K562 (cell line): ENCODE results near the gene PAF1. TPM values are rescaled to one million over a fixed set of nuclear protein-coding genes. Genes with fewer than 3 reads are reported as not detected.
A peak's percentile ranks its signal among the peaks of the same experiment; 100 is the strongest.

Source experiments
- CBFB ChIP-seq: sonication (generic); formaldehyde crosslinking; IDR thresholded peaks from 2 replicates; pipeline ENCODE4 v1.4.0; 2020; ENCODE audit warnings: mild to moderate bottlenecking, missing genetic modification reagents
- CCNT2 ChIP-seq: IDR thresholded peaks from 2 replicates; pipeline ENCODE4 v1.6.1; 2011; ENCODE audit warnings: borderline replicate concordance, low read depth, mild to moderate bottlenecking, moderate library complexity, mixed read lengths, low read length; ENCODE audit not compliant: insufficient read length; ENCODE audit errors: extremely low read depth
- CHD1 ChIP-seq: fragments of 200-600 bp; sonication (generic); IDR thresholded peaks from one replicate; pipeline ENCODE4 v1.6.1; 2012; ENCODE audit warnings: mild to moderate bottlenecking, moderate library complexity, low read length, inconsistent platforms
- ELF4 ChIP-seq: fragments of 450-650 bp; formaldehyde crosslinking; IDR thresholded peaks from 2 replicates; pipeline ENCODE4 v1.4.0; 2022; ENCODE audit warnings: missing genetic modification characterization
- ETV6 ChIP-seq, 3 experiments: fragments of 150-350 bp in 1 of 3; sonication (generic) in 1 of 3; formaldehyde crosslinking in 1 of 3; IDR thresholded peaks; 2 replicates each; pipeline versions ENCODE4 v1.6.1 to v1.8.0; 2014 to 2022; ENCODE audit warnings: borderline replicate concordance in 2 of 3, low read depth in 2 of 3, antibody characterized with exemption in 1 of 3, low read length in 1 of 3, mild to moderate bottlenecking in 1 of 3, missing genetic modification reagents in 1 of 3
- HES1 ChIP-seq: fragments of 450-650 bp; IDR thresholded peaks from 2 replicates; pipeline ENCODE4 v1.6.1; 2016; ENCODE audit warnings: low read depth, mild to moderate bottlenecking, moderate library complexity
- ID3 ChIP-seq, 2 experiments: fragments of 250-450 bp in 1 of 2; fragments of 450-650 bp in 1 of 2; sonication (Bioruptor Pico) in 1 of 2; IDR thresholded peaks; 2 replicates each; pipeline versions ENCODE4 v1.6.1 to v1.8.0; 2016 to 2021; ENCODE audit warnings: mild to moderate bottlenecking in 2 of 2, moderate library complexity in 2 of 2, missing compliant biosample characterization in 1 of 2, missing genetic modification characterization in 1 of 2
- NFE2L1 ChIP-seq: fragments of 450-650 bp; IDR thresholded peaks from 2 replicates; pipeline ENCODE4 v1.6.1; 2016; ENCODE audit warnings: missing genetic modification characterization, low read depth, mild to moderate bottlenecking, missing compliant biosample characterization, moderate library complexity, borderline replicate concordance
- RBM25 ChIP-seq: fragments of 200-400 bp; formaldehyde crosslinking; IDR thresholded peaks from 2 replicates; pipeline ENCODE4 v1.6.1; 2018; ENCODE audit warnings: low read length, low read depth, moderate library complexity; ENCODE audit not compliant: severe bottlenecking
- SIN3A ChIP-seq, 2 experiments: fragments of 150-350 bp in 1 of 2; IDR thresholded peaks; 2 replicates each; pipeline ENCODE4 v1.6.1; 2011 to 2016; ENCODE audit warnings: borderline replicate concordance in 2 of 2, low read depth in 2 of 2, low read length in 2 of 2, mild to moderate bottlenecking in 2 of 2, moderate library complexity in 2 of 2; ENCODE audit not compliant: control insufficient read depth in 1 of 2
- TARDBP ChIP-seq: fragments of 450-650 bp; IDR thresholded peaks from 2 replicates; pipeline ENCODE4 v1.6.1; 2016
- TOE1 ChIP-seq, 2 experiments: fragments of 450-650 bp in 1 of 2; sonication (generic) in 1 of 2; formaldehyde crosslinking in 1 of 2; IDR thresholded peaks; 2 replicates each; pipeline versions ENCODE4 v1.7.1 to v1.8.0; 2016 to 2022; ENCODE audit warnings: borderline replicate concordance in 2 of 2, mild to moderate bottlenecking in 2 of 2, antibody characterized with exemption in 1 of 2, inconsistent platforms in 1 of 2, low read depth in 1 of 2, missing genetic modification reagents in 1 of 2, moderate library complexity in 1 of 2
- U2AF2 ChIP-seq: fragments of 200-400 bp; formaldehyde crosslinking; optimal IDR thresholded peaks from 2 replicates; pipeline ENCODE3; 2017; ENCODE audit warnings: low read depth, mild to moderate bottlenecking, low read length
- ZFP91 ChIP-seq: sonication (generic); formaldehyde crosslinking; IDR thresholded peaks from 2 replicates; pipeline ENCODE4 v1.8.0; 2022; ENCODE audit warnings: mild to moderate bottlenecking, missing genetic modification reagents
- ZKSCAN1 ChIP-seq: fragments of 150-350 bp; IDR thresholded peaks from 2 replicates; pipeline ENCODE4 v1.6.1; 2016; ENCODE audit warnings: low read depth, low read length
- ZNF143 ChIP-seq: sonication (generic); formaldehyde crosslinking; IDR thresholded peaks from 2 replicates; pipeline ENCODE4 v1.9.0; 2022; ENCODE audit warnings: mild to moderate bottlenecking, missing genetic modification reagents
- ZNF695 ChIP-seq: fragments of 450-650 bp; formaldehyde crosslinking; IDR thresholded peaks from 2 replicates; pipeline ENCODE4 v1.4.0; 2020; ENCODE audit warnings: mild to moderate bottlenecking, moderate library complexity
- polyA plus RNA-seq, 8 experiments: library from polyadenylated mRNA; depleted of rRNA in 4 of 8; stranded (reverse) in 5 of 8; unstranded in 3 of 8; fragments of >200 nt; fragmentation: Nextera tagmentation in 2 of 8; fragmentation: Illumina TruSeq in 1 of 8; extraction: Ambion mirVana in 2 of 8; extraction: Trizol in 1 of 8; gene quantifications; 2 replicates each; pipeline versions ENCODE4 v1.2.1 to v1.2.3, GENCODE V29; 2011 to 2014; ENCODE audit warnings: inconsistent platforms in 1 of 8, missing spikeins in 1 of 8
- total RNA-seq, 7 experiments: library from RNA; depleted of rRNA in 6 of 7; stranded (reverse); fragments of >200 nt in 6 of 7; fragmentation: Illumina TruSeq in 2 of 7; extraction: Trizol in 2 of 7; gene quantifications; 2 replicates each; pipeline versions ENCODE4 v1.2.1 to v1.2.3, GENCODE V29; 2011 to 2021; ENCODE audit warnings: low replicate concordance in 1 of 7

Gene PAF1
- total and polyA plus RNA-seq, 9 of the 15 experiments (the other 6 are each of a cell fraction or from before 2014, with no cell fraction given): 1.5 to 45.0 (median 33.8) TPM

GRCh38 chr19:39402346-39403300 is 11.7 kb upstream of the PAF1 start (continued):
- TF ChIP-seq TOE1 (IDR thresholded peaks at IDR 0.05; ENCODE audit: borderline replicate concordance) (peak; percentile 58; the same call in 1 of the 2 replicates), TOE1 (CRISPR knock-in tag; IDR thresholded peaks at IDR 0.05; ENCODE audit: borderline replicate concordance, low read depth) (no peak), ZKSCAN1 (no peak), ZFP91 (CRISPR knock-in tag) (0 out of 2 replicates have a peak, but pooled peaks have one; percentile 8), NFE2L1 (tag) (no peak), RBM25 (no peak), HES1 (peak; percentile 84), ELF4 (CRISPR knock-in tag) (0 out of 2 replicates have a peak, but pooled peaks have one; percentile 19), ZNF143 (no peak), TARDBP (peak; percentile 61; the same call in 1 of the 2 replicates), ID3 (CRISPR knock-in tag; IDR thresholded peaks at IDR 0.05) (no peak), ID3 (tag; IDR thresholded peaks at IDR 0.05) (peak; percentile 92), CBFB (CRISPR knock-in tag) (no peak), CHD1 (peak; percentile 24), U2AF2 (no peak), ZNF695 (CRISPR knock-in tag) (no peak; the same call in 1 of the 2 replicates), SIN3A (IDR thresholded peaks at IDR 0.05; ENCODE audit: borderline replicate concordance in 2 of 2, control insufficient read depth in 1 of 2, low read depth in 2 of 2, low read length in 2 of 2) (peak in 1 of 2 experiments; percentile 91; a peak in 2 of 4 replicates), CCNT2 (peak; percentile 97), ETV6 (IDR thresholded peaks at IDR 0.05; ENCODE audit: borderline replicate concordance in 1 of 2, low read depth in 2 of 2, low read length in 1 of 2) (peak; percentile 86 to 92; a peak in 3 of 4 replicates), ETV6 (CRISPR knock-in tag; IDR thresholded peaks at IDR 0.05; ENCODE audit: borderline replicate concordance) (no peak)
